HG03175 (cell line): Measurements from ENCODE around the gene TRPV5.

ENCODE experiments used
- ATAC-seq: cut with Tn5 transposase; IDR thresholded peaks from one replicate; pipeline ENCODE4 v1.9.1; 2021; ENCODE audit warnings: mild to moderate bottlenecking, moderate library complexity; ENCODE audit not compliant: unreplicated experiment

The TRPV5 gene

DNA sequence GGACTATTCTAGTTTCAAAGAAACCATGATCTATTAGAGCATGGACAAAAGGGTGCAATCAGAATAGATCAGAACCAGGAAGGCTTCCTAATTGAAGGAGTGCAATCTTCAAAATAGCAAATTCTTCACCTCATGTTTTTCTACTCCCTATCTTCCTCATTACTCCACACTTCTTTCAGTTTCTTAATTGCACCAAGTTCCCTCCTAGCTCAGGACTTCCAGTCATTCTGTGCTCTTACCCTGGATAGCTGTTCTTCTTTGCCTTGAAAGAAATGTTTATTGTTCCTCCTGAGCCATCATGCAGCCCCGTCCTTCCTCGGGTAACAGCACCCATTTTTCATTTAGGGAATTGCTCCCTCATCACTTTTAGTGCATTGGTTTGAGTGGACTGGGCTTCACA is 23.1 kb downstream of the TRPV5 start:
- no peak for ATAC-seq

DNA sequence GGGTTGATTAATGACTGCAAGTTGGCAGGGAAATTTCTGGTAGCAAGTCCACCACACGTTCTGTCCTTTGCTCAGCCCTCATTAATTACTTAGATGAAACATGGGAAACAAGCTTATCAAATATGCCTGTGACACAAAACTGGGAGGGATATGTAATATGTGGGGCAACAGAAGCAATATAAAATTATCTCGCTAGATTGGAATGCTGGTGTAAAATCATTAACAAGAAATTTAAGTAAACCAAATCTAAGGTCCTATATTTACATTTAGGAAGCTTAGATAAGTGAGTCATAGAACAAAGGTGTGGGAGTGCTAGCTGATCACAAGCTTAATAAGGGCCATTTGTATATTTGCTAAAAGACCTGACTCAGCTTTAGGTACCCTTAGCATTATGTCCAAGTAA is 23.5 kb downstream of the TRPV5 start:
- ATAC-seq: no peak

DNA sequence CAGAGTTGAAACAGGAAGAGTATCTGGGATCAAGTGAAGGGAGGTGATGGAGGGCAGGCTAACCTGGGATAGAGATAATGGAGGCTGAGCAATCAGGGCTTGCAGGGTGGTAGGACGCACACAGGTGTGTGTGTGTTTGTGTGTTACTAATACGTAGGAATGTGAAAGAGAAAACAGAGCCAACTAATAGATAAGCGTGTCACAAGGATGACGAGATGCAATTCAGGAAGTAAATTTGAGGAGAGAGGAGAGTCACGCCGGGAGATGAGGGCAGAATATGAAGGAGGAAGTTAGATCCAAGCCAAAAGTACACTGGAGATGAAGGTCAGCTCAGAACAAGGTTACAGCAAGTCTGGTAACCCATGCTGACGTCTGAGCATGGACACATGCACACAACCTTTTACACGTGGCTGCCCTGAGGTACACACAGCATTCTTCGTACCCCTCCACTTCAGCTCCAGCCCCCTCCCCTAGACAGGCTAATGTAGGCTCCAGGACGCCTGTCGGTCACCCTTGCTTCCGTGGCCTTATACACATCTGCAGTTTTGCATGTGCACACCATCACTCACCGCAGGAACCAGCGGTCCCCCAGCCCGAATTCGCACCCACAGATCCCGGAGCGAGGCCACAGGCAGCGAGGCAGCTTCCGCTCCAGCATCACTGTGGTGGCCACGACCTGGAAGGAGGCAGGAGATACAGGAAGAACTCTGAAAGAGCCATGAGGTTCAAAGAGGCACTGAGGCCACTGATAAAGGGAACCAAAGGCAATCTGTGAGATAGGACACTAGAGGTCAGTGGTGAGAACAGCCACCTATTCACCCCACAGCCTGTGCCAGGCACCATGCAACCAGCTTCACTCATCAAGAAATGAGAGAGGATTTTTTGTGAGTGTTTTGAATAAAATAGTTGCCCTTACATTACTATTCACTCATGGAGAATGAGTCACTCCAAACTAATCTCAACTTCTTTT is 24.3 kb downstream of the TRPV5 start:
- ATAC-seq: peak; percentile 45

DNA sequence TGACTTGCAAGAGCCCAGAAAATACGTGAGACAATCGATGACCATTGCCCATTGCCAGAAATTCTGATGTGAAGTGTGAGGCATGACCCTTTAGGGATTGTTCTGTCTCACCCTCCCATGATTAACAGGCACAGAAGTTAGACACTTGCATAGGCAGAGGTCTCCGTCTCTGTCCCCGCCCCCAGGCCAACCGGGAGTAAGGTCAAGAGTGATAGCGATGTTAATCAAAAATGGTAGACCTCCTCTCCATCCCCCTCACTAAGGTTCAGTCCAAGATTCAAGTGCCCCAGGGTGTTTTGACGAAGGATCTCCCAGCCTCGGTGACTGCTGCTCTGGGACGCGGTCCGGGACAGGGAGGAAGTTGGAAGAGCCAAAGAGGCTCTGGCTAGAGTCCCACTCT is 25.3 kb downstream of the TRPV5 start:
- no peak for ATAC-seq

DNA sequence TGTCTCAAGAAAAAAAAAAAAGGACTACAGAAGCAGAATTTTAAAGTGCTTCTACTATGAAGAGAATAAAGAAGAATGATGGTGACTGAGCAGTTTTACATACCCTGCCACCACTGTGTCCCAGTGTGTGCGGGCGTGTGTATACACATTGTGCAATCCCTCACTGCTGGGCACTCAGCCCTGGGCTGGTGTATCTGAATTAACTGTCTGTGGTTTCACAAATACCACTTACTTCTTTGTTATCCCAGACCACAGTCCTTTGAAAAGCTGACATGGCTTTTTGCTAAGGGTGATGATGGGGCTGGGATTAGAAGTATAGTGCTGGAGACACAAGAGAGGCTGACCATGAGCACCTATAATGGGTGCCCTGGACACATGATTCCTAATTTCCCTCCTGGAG is 26.9 kb downstream of the TRPV5 start:
- ATAC-seq: no peak

DNA sequence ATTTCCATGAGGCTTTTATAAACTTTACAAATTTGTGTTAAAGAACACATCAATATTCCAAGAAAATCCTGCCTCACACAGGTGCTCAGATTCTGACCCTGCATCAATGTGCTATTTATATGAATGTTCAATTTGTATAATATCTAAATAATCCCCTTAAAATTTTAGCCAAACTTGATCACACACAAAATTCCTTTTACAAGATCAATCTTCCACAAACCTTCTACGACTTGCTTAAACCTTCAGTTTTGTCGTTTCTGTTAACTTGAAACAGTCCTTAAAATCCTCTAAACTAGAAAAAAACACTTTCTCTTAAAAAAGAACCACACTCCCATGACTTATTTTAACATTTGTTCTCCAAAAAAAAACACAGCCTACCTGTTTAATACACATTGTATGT is 27.8 kb downstream of the TRPV5 start:
- no peak for ATAC-seq

DNA sequence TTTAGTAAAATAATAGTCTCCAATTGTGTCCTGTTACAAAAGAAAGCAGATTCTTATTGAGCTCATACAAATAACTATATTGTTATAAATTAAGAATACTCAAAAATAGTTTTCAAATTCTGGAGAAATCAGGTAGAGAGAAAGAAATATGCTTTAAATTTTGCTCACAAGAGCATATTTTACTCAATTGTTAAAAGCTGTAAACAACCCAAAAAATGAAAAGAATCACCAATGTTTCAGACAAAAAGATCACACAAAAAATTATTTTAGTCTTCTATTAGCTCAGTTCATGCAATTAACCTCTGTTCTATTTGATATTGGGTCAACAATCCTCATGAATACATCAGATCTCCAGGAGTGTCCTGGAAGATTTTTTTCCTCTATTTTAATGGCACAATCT is 29.4 kb downstream of the TRPV5 start:
- no peak for ATAC-seq

DNA sequence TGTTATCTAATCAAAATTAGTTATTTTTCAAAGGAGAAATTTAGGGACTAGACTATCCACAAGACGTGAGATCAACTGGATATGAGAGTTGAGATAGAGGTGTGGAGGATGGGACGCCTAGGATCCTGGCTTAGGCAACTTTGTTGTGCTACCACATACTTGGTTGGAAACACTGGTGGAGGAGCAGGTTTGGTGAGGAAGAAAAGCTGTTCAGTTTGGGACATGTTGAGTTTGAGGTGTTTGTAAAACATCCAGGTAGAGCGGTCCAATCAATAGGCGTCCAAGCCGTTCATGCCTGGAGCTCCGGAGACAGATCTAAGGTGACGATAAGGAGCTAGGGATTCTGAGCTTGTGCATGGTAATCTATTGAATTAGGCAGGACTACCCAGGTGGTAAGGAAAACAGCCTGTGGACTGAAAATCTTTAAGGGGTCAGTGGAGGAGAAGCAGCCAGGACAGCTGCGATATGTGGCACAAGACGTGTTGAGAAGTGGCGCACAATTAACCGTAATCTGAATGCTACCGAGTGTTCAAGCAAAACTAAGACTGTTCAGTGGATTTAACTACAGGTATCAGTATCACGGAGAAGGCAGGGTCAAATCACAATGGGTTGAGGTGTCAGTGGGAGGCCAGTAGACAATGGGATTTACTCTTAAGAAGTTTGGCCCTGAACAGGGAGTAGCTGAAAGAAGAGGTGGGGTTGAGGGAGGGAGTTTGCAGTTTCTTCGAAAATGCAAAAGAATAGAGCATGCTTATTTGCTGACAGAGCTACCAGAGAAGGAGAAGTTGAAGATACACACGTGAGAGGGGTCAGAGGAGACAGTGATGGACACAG is 31.9 kb downstream of the TRPV5 start:
- no peak for ATAC-seq

DNA sequence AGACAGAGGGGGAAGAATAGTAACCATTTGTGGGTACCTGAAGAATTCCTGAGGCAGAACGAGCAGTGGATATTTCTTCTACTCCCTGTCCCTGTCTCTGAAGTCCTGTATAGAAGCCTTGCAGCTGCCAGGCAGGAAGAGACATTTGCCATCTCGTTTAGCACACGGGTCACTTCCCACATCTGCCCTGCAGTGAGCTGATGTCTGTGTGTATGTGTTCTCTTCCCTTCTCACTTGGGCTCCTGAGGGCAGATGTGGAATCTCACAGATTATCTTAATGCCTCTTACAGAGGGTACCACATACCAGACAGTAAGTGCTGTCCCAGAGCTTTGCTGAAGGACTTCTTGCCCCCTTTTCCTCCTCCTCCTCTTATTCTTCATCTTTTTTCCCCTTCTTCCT is 33.9 kb downstream of the TRPV5 start:
- no peak for ATAC-seq

DNA sequence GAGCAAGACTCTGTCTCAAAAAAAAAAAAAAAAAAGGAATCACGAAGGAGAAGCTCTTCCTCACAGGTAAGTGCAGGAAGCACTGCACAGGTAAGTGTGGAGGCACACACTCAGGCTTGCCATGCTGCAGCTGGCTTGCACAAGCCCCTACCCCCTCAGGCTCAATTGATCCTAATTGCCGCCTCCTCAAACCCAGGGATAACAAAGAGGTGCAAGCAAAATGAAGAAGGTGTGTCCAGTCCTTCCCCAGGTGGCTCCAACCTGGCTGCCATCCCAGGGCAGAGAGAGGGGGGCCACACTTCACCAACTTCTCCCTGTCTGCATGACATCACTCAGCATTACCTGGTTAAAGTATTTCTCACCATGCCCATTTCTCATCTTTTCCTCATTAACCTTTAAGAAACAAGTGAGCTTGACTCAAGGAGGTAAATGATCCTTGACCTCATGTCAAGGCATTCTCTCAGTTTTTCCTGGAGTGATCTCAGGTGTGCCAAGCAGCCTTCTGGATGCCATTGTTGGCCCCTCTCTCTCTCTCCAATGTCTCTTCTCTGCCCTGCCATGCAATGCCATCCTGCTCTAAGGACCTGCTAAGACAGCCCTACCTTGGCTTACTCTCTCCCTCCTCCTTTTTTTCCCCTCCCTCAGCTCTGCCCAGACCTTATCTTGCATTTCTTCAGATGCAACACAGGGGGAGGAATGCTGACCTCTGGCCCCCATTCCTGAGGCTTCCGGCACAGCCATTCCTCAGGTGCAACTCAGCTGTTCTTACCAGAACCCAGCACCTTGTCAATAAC is 35.0 kb downstream of the TRPV5 start:
- no peak for ATAC-seq

DNA sequence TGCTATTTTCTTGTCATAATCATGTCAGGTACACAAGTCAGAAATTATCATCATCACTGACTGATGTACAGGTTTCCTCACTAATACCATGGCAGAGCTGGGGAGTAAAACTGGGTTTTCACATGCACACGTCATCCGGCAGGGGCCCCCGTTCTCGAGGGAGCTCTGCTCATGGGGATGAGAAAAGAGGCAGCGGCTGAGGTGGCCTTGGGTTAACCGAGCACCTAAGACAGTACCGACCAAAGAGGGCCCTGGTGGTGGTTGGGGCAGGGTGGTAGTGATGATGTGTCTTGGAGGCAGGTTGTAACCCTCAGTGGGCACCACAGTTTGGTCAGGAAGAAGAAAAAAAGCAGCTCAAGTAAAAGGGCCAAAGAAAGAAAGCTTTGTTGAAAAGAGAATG is 35.9 kb downstream of the TRPV5 start:
- no peak for ATAC-seq

DNA sequence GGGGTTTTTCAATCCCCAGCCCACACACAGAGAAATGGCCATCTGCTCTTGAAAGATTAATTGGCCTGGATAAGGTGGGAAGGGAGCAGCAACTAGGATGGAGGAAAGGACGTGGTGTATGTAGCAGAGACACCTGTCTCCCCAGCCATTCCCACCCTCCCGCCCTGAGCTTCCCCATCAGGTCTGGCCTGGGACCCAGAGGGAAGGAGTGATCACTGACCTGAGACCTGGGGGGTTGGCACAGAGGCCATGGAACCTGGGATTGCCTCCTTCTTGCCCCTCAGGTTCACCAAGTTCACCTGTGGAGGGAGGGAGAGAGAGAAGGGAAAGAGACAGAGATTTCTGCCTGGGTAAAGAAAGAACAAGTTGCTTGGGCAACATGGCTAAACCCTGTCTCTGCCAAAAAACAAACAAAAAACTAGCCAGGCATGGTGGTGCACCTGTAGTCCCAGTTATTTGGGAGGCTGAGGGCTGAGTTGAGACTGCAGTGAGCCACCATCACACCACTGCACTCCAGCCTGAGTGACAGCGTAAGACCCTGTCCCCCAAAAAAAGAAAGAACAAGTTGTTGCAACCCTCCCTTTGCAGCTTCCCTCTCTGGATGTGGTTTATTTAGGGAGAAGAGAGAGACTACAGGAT is 36.7 kb downstream of the TRPV5 start:
- ATAC-seq: no peak

DNA sequence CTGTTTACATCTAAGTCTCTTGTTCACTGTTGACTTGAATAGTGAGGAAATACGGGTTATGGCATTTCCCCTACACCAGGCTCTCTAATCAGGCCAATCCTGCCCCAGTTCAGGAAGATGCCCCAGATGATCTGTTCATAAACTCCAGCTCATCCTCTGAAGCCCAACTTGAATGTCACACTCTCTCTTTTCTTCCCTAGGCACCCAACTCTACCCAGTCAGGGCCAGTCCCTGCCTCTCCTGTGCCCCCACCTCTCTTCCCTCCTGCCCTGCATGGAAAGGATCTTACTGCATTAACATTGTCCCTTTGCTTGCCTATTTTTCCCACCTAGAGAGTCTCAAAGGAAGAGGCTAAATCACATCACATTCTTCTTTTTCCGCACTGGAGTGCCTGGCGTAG is 37.4 kb downstream of the TRPV5 start:
- no peak for ATAC-seq

DNA sequence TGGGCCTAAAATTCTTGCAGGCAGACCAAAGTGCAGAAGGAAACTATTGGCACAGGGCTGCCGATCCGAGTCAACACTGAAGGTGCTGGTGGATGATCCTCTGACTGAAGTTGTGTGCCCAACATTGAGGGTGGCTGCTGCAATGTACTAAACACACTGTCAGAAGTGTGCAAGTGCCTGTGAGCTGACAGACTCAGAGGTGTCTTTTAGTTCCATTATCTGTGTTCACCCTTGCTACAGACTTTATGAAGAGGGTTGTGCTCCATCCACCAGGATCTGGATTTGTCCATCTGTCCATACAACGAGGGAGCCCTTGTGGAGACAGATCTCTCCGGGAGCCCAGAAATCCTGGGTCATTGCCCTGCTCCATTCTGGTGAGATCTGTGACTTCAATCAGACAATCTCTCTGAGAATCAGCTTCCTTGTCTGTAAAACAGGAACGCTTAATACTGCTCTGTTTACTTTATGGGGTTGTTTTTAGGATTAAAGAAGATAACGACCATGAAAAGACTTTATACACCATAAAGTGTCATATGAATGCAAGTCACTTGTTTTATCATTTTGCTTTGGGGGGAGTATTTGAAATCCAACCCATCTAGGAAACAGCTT is 38.5 kb downstream of the TRPV5 start:
- no peak for ATAC-seq

DNA sequence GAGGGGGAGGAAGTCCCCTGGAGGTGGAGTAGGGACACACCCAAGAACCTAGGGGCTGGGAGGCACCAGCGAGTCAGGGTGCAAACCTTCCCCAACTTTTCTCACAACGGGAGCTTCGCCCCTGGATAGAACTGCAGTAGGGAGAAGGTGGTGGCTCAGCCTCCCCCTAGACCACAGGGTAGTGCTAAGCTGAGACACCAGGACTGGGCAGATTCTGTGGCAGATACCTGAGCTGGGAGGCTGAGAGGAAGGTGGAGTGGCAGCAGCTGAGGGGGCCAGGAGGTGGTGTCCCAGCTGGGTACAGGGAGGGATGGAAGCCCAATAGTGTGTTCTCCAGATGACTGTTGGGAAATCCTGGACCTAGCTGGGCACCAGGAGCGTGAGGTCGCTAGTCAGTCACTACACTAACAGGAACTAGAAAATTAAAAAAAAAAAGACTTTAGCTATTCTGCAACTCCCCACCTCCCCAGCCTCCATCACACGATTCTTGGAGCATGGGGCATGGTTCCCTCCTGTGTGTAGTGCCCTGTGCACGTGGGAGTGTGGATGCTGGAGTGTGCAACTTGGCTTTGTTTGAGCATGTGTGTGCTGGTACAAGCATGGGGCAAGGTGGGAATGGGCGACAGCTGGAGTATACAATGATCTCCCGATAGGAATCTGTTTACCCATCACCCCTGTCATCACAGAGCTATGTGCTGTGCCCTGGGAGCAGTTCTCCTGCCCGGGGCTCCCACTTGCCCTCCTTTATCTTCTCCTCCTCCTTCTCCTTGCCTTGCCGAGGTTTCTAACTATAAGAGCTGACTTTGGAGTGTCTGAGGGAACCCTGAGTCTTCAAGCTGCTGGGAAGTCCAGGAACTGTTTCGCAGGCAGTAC is 39.2 kb downstream of the TRPV5 start:
- no peak for ATAC-seq

DNA sequence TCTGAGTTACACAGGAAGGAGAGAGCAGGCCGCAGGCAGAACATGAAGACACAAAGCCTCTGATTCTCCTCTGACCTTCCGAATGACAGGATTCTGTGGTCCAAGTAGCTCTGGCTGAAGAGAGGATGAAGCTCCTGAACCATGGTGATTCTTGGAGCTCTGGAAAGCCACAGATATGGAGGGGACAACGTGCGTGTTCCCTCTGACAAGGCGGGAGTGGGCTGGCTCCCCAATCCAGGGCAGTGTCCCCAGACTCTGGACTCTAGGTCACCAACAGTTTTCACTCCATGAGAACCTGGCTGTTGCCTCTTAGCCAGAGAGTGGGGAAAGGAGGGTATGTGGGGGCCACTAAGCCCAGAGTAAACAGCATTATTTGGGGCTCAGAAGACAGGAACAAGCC is 40.6 kb downstream of the TRPV5 start:
- ATAC-seq: no peak

DNA sequence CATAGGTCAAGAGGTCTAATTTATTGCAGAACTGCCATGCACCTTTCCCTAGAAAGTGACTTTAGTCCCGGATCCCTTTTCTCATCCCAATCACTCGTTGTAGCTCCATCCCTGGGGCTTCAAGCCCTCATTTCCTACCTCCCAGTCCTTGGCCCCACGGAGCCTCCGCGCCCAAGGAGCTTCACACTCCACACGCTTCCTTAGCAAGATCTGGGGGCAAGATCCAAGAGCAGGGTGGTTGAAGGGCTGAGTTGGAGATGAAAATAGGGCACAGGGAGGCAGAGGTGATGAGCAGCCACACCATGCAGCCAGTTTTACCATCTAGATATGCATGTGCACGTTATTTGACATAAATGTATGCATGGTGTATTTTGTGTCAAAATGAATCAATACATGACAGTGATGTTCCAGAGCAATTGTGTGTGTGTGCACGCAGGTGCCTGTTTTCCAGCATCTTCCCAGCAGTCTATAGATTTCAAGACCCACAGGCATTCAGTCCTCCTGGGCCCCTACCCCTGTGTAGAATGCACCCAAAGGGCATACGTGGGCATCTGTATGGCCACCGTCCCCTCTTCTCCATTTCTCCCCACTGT is 42.0 kb downstream of the TRPV5 start:
- no peak for ATAC-seq

DNA sequence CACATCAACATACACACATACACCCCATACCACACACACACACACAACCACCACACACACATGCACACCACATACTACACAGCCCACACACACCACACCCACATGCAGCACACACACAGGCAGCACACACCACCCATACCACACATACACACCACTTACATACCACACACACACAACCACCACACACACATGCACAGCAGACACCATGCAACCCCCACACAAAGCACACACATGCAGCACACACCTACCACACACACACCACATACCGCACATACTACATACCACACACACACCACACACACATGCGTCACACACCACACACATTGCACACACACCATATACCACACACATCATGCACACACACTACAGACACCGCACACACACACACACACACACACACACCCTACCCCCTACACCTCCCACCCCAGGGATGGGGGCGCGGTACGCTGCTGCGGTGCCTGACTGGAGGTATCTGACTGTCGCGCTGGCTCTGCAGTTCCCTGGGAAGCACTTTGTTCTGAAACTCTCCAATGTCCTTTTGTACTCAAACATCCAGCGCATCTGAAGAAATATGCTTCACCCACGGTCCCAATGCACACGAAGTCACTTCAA is 42.6 kb downstream of the TRPV5 start:
- no peak for ATAC-seq

DNA sequence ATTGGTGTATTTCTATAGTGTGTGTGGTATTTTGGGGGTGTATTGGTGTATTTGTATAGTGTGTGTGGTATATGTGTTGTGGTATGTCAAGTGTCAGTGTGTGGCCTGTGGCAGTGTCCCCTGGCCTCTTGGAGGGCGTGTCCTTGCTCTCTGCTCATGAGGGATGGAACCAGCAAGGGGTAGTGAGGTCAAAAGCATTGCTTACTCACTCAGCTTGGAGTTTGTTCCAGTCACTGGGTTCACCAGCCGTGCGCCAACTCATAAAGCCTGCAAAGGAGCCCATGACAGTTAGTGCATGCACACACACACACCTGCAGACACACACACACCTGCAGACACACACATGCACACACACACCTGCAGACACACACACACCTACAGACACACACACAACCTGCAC is 43.7 kb downstream of the TRPV5 start:
- no peak for ATAC-seq
